GM12872 (cell line): Measurements from ENCODE around the gene ZMYND19.

Experiments used
- CTCF ChIP-seq: IDR thresholded peaks from 3 replicates; pipeline ENCODE4 v1.5.1; 2011; ENCODE audit warnings: low read depth, mild to moderate bottlenecking, low read length, moderate library complexity; ENCODE audit not compliant: insufficient read depth

ZMYND19 gene

GRCh38 chr9:137611623-137612609, 21.6 kb upstream of the ZMYND19 start:
- no peak for TF ChIP-seq CTCF

- no peak for TF ChIP-seq CTCF
Measured at GRCh38 chr9:137610944-137611343, 20.6 kb upstream of the ZMYND19 start.

- no peak for TF ChIP-seq CTCF
Measured at GRCh38 chr9:137607141-137607857, 17.0 kb upstream of the ZMYND19 start.

- TF ChIP-seq CTCF, result no peak
Measured at GRCh38 chr9:137606734-137607138, 16.4 kb upstream of the ZMYND19 start.

GRCh38 chr9:137606005-137606621, 15.8 kb upstream of the ZMYND19 start:
- no peak for TF ChIP-seq CTCF

- no peak for TF ChIP-seq CTCF
Measured at GRCh38 chr9:137605121-137606004, 15.1 kb upstream of the ZMYND19 start, which contains the start of gene ARRDC1. Gene ARRDC1, plus strand, starts transcription at chr9:137605686. Its CDS starts 32 bp downstream, at chr9:137605718.
